Effector memory CD8-positive, alpha-beta T cell (primary cell): ENCODE results near the gene DEGS1.

ENCODE experiments used
- ATAC-seq: fragments of 150-1000 bp; cut with Tn5 transposase; replicated peaks from 2 replicates; pipeline ENCODE4 v1.10.0; 2021; ENCODE audit warnings: mild to moderate bottlenecking, moderate library complexity
- DNase-seq, 3 experiments: peaks; one replicate each; pipeline ENCODE4 v3.0.0; 2021
- H3K27ac Mint-ChIP-seq, 2 donors: one replicate each; pipeline ENCODE4 v1.8.0; 2022; ENCODE audit warnings: mild to moderate bottlenecking in 2 of 2, mixed read lengths in 2 of 2, moderate library complexity in 2 of 2
- H3K27me3 Mint-ChIP-seq, 2 donors: one replicate each; pipeline ENCODE4 v1.8.0; 2022; ENCODE audit warnings: mixed read lengths in 2 of 2
- H3K36me3 Mint-ChIP-seq: one replicate; pipeline ENCODE4 v1.8.0; 2022; ENCODE audit warnings: mild to moderate bottlenecking, moderate library complexity, mixed read lengths; ENCODE audit not compliant: insufficient read depth
- H3K4me1 Mint-ChIP-seq, 2 donors: one replicate each; pipeline ENCODE4 v1.8.0; 2022; ENCODE audit warnings: low read depth in 2 of 2, mixed read lengths in 2 of 2
- H3K4me3 Mint-ChIP-seq, 2 donors: one replicate each; pipeline ENCODE4 v1.8.0; 2022; ENCODE audit warnings: mild to moderate bottlenecking in 2 of 2, mixed read lengths in 2 of 2, moderate library complexity in 2 of 2
- H3K9me3 Mint-ChIP-seq, 2 donors: one replicate each; pipeline ENCODE4 v1.8.0; 2022; ENCODE audit warnings: mixed read lengths in 2 of 2

The DEGS1 gene

GRCh38 chr1:224211206-224211962, 28.3 kb downstream of the DEGS1 start:
- no peak for DNase-seq
- Mint-ChIP-seq H3K27ac (no peak overlapping the region), H3K36me3 (no peaks in the 10 kb centered on the region), H3K4me1 (no peaks in the 10 kb centered on the region), H3K9me3 (no peaks in the 10 kb centered on the region), H3K4me3 (no peak overlapping the region), H3K27me3 (no peaks in the 10 kb centered on the region)
- ATAC-seq: no peak

- DNase-seq (no peak), ATAC-seq (no peak)
- H3K36me3 Mint-ChIP-seq: no peaks in the 10 kb centered on the region
- no peaks in the 10 kb centered on the region for H3K27me3 Mint-ChIP-seq
- H3K9me3 Mint-ChIP-seq: no peaks in the 10 kb centered on the region
- H3K4me3 Mint-ChIP-seq: no peak overlapping the region
- H3K27ac Mint-ChIP-seq: no peak overlapping the region
- no peaks in the 10 kb centered on the region for H3K4me1 Mint-ChIP-seq
These were observed 29.6 kb downstream of the DEGS1 start for GRCh38 chr1:224212618-224213061.

GRCh38 chr1:224213438-224214119, 30.5 kb downstream of the DEGS1 start:
- Mint-ChIP-seq H3K36me3 (peaks cover 2% of the 10 kb centered on the region), H3K4me1 (no peaks in the 10 kb centered on the region), H3K27ac (no peak overlapping the region), H3K4me3 (no peak overlapping the region), H3K9me3 (no peaks in the 10 kb centered on the region), H3K27me3 (no peaks in the 10 kb centered on the region)
- no peak for DNase-seq
- ATAC-seq: no peak

- DNase-seq: no peak
These were observed 33.3 kb downstream of the DEGS1 start for GRCh38 chr1:224216382-224216781.

GRCh38 chr1:224217655-224218623, 34.9 kb downstream of the DEGS1 start:
- H3K36me3 Mint-ChIP-seq: peaks cover 6% of the 10 kb centered on the region
- no peak for ATAC-seq
- no peak for DNase-seq
- no peak overlapping the region for H3K4me3 Mint-ChIP-seq
- no peaks in the 10 kb centered on the region for H3K27me3 Mint-ChIP-seq
- no peak overlapping the region for H3K27ac Mint-ChIP-seq
- H3K9me3 Mint-ChIP-seq: no peaks in the 10 kb centered on the region
- H3K4me1 Mint-ChIP-seq: no peaks in the 10 kb centered on the region

More at GRCh38 chr1:224216382-224216781, 33.3 kb downstream of the DEGS1 start:
- Mint-ChIP-seq H3K36me3 (peaks cover 6% of the 10 kb centered on the region), H3K27ac (no peak overlapping the region), H3K4me1 (no peaks in the 10 kb centered on the region), H3K4me3 (no peak overlapping the region), H3K9me3 (no peaks in the 10 kb centered on the region), H3K27me3 (no peaks in the 10 kb centered on the region)
- no peak for ATAC-seq

- ATAC-seq (no peak), DNase-seq (no peak)
- H3K9me3 Mint-ChIP-seq: no peaks in the 10 kb centered on the region
- no peak overlapping the region for H3K4me3 Mint-ChIP-seq
- peaks cover 6% of the 10 kb centered on the region for H3K36me3 Mint-ChIP-seq
- no peaks in the 10 kb centered on the region for H3K4me1 Mint-ChIP-seq
- no peaks in the 10 kb centered on the region for H3K27me3 Mint-ChIP-seq
- H3K27ac Mint-ChIP-seq: peak overlapping the region in 1 of 2 donors; percentile 27
These were observed 36.1 kb downstream of the DEGS1 start for GRCh38 chr1:224219011-224219611.

- peaks cover 6% of the 10 kb centered on the region for H3K36me3 Mint-ChIP-seq
These were observed 36.6 kb downstream of the DEGS1 start for GRCh38 chr1:224219612-224220059.

GRCh38 chr1:224223819-224224714, 41.0 kb downstream of the DEGS1 start:
- Mint-ChIP-seq H3K4me3 (no peak overlapping the region), H3K4me1 (no peaks in the 10 kb centered on the region), H3K27me3 (no peaks in the 10 kb centered on the region), H3K9me3 (no peaks in the 10 kb centered on the region), H3K36me3 (peaks cover 22% of the 10 kb centered on the region), H3K27ac (no peak overlapping the region)
- DNase-seq: no peak
- ATAC-seq: no peak

More at GRCh38 chr1:224219612-224220059, 36.6 kb downstream of the DEGS1 start:
- Mint-ChIP-seq H3K27ac (no peak overlapping the region), H3K4me1 (no peaks in the 10 kb centered on the region), H3K9me3 (no peaks in the 10 kb centered on the region), H3K4me3 (no peak overlapping the region), H3K27me3 (no peaks in the 10 kb centered on the region)
- ATAC-seq: no peak
- no peak for DNase-seq

GRCh38 chr1:224226849-224227502, 43.9 kb downstream of the DEGS1 start:
- Mint-ChIP-seq H3K4me1 (no peaks in the 10 kb centered on the region), H3K9me3 (no peaks in the 10 kb centered on the region), H3K27me3 (no peaks in the 10 kb centered on the region), H3K4me3 (no peak overlapping the region), H3K27ac (no peak overlapping the region), H3K36me3 (peaks cover 44% of the 10 kb centered on the region)
- DNase-seq (no peak), ATAC-seq (no peak)

GRCh38 chr1:224234017-224234416, 51.0 kb downstream of the DEGS1 start:
- Mint-ChIP-seq H3K4me1 (no peaks in the 10 kb centered on the region), H3K27ac (peak overlapping the region; percentile 10 to 85), H3K36me3 (peaks cover 48% of the 10 kb centered on the region), H3K27me3 (no peaks in the 10 kb centered on the region), H3K4me3 (no peak overlapping the region), H3K9me3 (no peaks in the 10 kb centered on the region)
- ATAC-seq (no peak), DNase-seq (no peak)

- ATAC-seq (no peak), DNase-seq (no peak)
- H3K27ac Mint-ChIP-seq: peak overlapping the region in 1 of 2 donors; percentile 71
- H3K4me3 Mint-ChIP-seq: no peak overlapping the region
- no peaks in the 10 kb centered on the region for H3K4me1 Mint-ChIP-seq
- H3K9me3 Mint-ChIP-seq: no peaks in the 10 kb centered on the region
- no peaks in the 10 kb centered on the region for H3K27me3 Mint-ChIP-seq
- peaks cover 29% of the 10 kb centered on the region for H3K36me3 Mint-ChIP-seq
These were observed 52.9 kb downstream of the DEGS1 start for GRCh38 chr1:224235813-224236493.
